Panc1 (cell line): ENCODE data around the gene YY1AP1.

Source experiments
- CTCF ChIP-seq: fragments of 450-650 bp; IDR thresholded peaks from 2 replicates; pipeline ENCODE4 v1.5.1; 2017; ENCODE audit warnings: mild to moderate bottlenecking
- POLR2AphosphoS5 ChIP-seq: IDR thresholded peaks from 2 replicates; pipeline ENCODE4 v1.6.1; 2012; ENCODE audit warnings: mild to moderate bottlenecking, low read depth, low read length, moderate library complexity

- TF ChIP-seq CTCF (peak; percentile 78), POLR2AphosphoS5 (no peak)
Measured at GRCh38 chr1:155729031-155729898, 40.7 kb upstream of the YY1AP1 start.
